Breast epithelium (tissue), 4 donors: Measurements from ENCODE around the gene MX1. TPM values are rescaled to one million over a fixed set of nuclear protein-coding genes. Genes with fewer than 3 reads are reported as not detected.

Experiments
- DNase-seq, 2 donors: peaks; one replicate each; pipeline ENCODE4 v3.0.0-alpha.2; 2019; ENCODE audit warnings: low spot score in 2 of 2
- H3K27ac ChIP-seq, 2 donors: fragments of 200-600 bp; sonication (generic) in 1 of 2; one replicate each; pipeline ENCODE4 v1.5.1; 2016 to 2019; ENCODE audit warnings: mild to moderate bottlenecking in 1 of 2
- H3K27me3 ChIP-seq, 2 donors: fragments of 200-600 bp; sonication (generic) in 1 of 2; one replicate each; pipeline versions ENCODE4 v1.5.1 to v1.6.0; 2017 to 2019; ENCODE audit warnings: control low read depth in 1 of 2, mild to moderate bottlenecking in 1 of 2
- H3K36me3 ChIP-seq: fragments of 200-600 bp; one replicate; pipeline ENCODE4 v1.5.1; 2019
- H3K4me1 ChIP-seq, 2 donors: fragments of 200-600 bp; sonication (generic); one replicate each; pipeline ENCODE4 v1.5.1; 2016 to 2019; ENCODE audit warnings: control low read depth in 1 of 2
- H3K4me3 ChIP-seq, 3 donors: fragments of 200-600 bp; sonication (generic); 1 replicate in 2 of 3; 2 replicates in 1 of 3; pipeline ENCODE4 v1.5.1; 2016 to 2019; ENCODE audit warnings: mild to moderate bottlenecking in 3 of 3, moderate library complexity in 2 of 3
- H3K9me3 ChIP-seq, 2 donors: fragments of 200-600 bp; sonication (generic) in 1 of 2; one replicate each; pipeline ENCODE4 v1.5.1; 2016 to 2019; ENCODE audit warnings: control low read depth in 1 of 2
- POLR2A ChIP-seq: fragments of 450-650 bp; IDR thresholded peaks from one replicate; pipeline ENCODE4 v1.6.1; 2016; ENCODE audit warnings: antibody characterized with exemption, mild to moderate bottlenecking, moderate library complexity
- POLR2AphosphoS5 ChIP-seq, 3 donors: sonication (generic); formaldehyde crosslinking; IDR thresholded peaks; one replicate each; pipeline ENCODE4 v1.6.1; 2017; ENCODE audit warnings: antibody characterized with exemption in 3 of 3
- intact Hi-C: fragments of 100-400 bp; cut with DNase I; formaldehyde crosslinking; loops from one replicate; pipeline ENCODE4 v1.15.1; 2023; ENCODE audit warnings: low total_unique reads
- total RNA-seq, 3 donors: library from RNA; depleted of rRNA; stranded (reverse); fragments of >200 nt; gene quantifications; one replicate each; pipeline ENCODE4 v1.1.0, GENCODE V29; 2016
- TF ChIP-seq, protein P1 (sequence below), 3 donors: fragments of 450-650 bp; IDR thresholded peaks; one replicate each; pipeline ENCODE4 v1.5.1; 2016 to 2017; ENCODE audit warnings: antibody characterized with exemption in 3 of 3, mild to moderate bottlenecking in 3 of 3, moderate library complexity in 3 of 3

Gene MX1
- total RNA-seq, 3 donors from 2014 or later = 13.4 to 23.1 (median 21.8) TPM

DNA sequence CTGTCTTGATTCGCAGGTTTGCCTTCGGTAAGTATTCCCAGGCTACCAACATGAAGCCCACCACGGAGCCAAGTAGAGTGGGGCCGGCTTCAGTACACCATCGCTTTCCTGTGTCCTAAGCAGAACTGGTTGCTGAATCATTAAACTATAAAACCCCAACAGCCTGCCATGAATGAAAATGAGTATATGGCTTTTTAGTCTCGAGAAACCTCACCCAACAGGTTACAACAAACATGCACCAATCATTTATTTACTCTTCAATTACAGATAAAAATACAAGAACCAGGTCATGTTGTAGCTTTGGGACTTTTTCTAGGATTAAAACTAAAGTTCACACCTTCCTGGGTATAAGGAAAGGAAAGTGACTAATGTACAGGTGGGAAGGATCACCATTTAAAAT, 74.3 kb downstream of the MX1 start:
- intact Hi-C loops = no loop called here
- Histone ChIP-seq H3K4me3 (no peak overlapping the region), H3K4me1 (no peaks in the 10 kb centered on the region), H3K9me3 (no peaks in the 10 kb centered on the region), H3K27ac (peak overlapping the region; percentile 61 to 67), H3K36me3 (no peaks in the 10 kb centered on the region), H3K27me3 (no peaks in the 10 kb centered on the region)
- TF ChIP-seq POLR2A (no peak), POLR2AphosphoS5 (IDR thresholded peaks at IDR 0.05) (no peak)
- TF ChIP-seq, protein P1, sequence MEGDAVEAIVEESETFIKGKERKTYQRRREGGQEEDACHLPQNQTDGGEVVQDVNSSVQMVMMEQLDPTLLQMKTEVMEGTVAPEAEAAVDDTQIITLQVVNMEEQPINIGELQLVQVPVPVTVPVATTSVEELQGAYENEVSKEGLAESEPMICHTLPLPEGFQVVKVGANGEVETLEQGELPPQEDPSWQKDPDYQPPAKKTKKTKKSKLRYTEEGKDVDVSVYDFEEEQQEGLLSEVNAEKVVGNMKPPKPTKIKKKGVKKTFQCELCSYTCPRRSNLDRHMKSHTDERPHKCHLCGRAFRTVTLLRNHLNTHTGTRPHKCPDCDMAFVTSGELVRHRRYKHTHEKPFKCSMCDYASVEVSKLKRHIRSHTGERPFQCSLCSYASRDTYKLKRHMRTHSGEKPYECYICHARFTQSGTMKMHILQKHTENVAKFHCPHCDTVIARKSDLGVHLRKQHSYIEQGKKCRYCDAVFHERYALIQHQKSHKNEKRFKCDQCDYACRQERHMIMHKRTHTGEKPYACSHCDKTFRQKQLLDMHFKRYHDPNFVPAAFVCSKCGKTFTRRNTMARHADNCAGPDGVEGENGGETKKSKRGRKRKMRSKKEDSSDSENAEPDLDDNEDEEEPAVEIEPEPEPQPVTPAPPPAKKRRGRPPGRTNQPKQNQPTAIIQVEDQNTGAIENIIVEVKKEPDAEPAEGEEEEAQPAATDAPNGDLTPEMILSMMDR (IDR thresholded peaks at IDR 0.05) = no peak
- no peak for DNase-seq

DNA sequence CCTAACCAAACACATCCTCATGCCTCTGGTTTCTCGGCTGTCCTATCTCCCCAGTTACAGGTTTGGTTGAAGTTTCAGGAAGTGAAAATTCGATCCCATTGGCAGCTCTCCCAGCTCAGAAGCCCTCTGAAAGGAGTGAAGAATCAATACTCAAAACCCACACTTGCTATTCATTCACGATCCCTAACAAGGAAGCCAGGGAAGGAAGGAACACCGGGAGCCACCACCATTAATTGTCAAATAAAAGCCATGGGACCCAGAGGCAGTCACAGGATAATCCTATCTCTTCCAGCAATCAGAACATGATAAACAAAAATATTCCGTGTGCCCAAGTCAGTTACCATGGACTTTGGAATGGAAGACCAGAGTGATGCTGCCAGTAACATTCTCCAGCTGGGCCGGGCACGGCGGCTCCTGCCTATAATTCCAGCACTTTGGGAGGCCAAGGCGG, 74.9 kb downstream of the MX1 start:
- no peak for DNase-seq
- Histone ChIP-seq H3K27ac (peak overlapping the region; percentile 61 to 67), H3K27me3 (peaks cover 0 to 1% of the 10 kb centered on the region in 2 donors), H3K36me3 (no peaks in the 10 kb centered on the region), H3K4me3 (no peak overlapping the region), H3K9me3 (no peaks in the 10 kb centered on the region), H3K4me1 (no peaks in the 10 kb centered on the region)
- intact Hi-C loops = no loop called here
- TF ChIP-seq POLR2AphosphoS5 (IDR thresholded peaks at IDR 0.05) = no peak
- TF ChIP-seq, protein P1 (IDR thresholded peaks at IDR 0.05) = no peak

DNA sequence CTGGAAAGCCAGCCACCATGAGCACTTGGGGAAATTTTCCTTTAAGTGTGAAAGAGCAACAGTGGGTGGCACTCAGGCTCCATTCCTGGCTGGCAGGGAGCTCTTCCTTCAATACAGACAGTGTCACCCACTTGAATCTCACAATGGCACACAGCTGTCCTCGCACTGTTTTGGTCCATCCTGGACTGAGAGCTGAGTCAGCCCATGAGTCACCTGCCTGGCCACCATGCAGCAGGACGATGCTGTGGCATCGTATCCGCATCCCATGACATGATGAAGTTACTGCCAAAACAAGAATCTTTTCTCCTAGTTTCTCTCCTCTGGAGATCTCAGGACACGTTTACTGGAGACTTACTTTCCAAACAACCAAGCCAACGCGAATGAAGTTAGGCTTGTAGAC, 75.9 kb downstream of the MX1 start:
- H3K4me1 ChIP-seq = no peaks in the 10 kb centered on the region
- DNase-seq = peak in 1 of 2 donors; percentile 28
- no peaks in the 10 kb centered on the region for H3K9me3 ChIP-seq
- TF ChIP-seq, protein P1 (IDR thresholded peaks at IDR 0.05) = no peak
- TF ChIP-seq POLR2A = no peak
- intact Hi-C loops = no loop called here
- no peak overlapping the region for H3K4me3 ChIP-seq
- peaks cover 0 to 2% of the 10 kb centered on the region in 2 donors for H3K27me3 ChIP-seq
- peak overlapping the region in 1 of 2 donors; percentile 67 for H3K27ac ChIP-seq
- H3K36me3 ChIP-seq = no peaks in the 10 kb centered on the region

DNA sequence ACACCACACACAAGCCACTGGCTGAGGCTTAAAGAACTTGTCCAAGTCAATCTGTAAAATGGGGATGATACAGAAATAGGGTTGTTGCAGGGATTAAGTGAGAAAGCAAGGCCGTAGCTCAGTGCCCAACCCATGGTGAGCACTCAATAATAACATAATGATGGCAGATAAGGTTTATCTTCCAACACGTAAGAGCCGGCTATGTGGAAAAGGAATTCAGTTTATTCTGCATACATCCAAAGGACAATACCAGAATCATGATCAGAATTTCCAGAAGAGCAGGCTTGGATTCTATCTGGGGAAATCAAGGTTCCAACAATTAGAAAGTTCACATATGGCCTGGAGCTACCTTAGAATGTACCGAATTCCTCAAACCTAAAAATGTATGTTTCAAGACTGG, 77.3 kb downstream of the MX1 start:
- H3K27ac ChIP-seq = peak overlapping the region in 1 of 2 donors; percentile 90
- H3K27me3 ChIP-seq = peaks cover 0 to 10% of the 10 kb centered on the region in 2 donors
- no peak overlapping the region for H3K4me3 ChIP-seq
- no peaks in the 10 kb centered on the region for H3K9me3 ChIP-seq
- H3K36me3 ChIP-seq = no peaks in the 10 kb centered on the region
- TF ChIP-seq POLR2AphosphoS5 (IDR thresholded peaks at IDR 0.05) (no peak), POLR2A (no peak)
- TF ChIP-seq, protein P1 (IDR thresholded peaks at IDR 0.05) = no peak
- intact Hi-C loops = no loop called here
- no peaks in the 10 kb centered on the region for H3K4me1 ChIP-seq
- DNase-seq = no peak

DNA sequence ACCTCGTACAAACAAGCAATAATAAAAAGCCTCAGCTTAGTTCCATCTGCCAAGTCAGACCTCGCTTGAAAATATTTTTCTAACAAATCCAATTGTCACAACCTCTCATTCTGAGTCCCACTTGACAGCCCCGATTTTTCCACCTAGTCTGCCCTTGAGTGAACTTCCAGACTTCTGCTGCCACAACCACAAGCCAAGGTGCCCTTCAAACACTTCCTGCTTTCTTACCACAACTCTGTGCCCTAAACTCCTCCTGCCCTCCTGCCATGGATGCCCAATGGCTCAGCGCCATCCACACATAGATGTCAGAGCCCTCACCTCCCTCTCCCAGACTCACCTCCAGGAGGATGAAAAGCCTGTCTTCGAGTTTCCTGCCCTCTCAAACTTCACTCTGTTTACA, 78.0 kb downstream of the MX1 start:
- intact Hi-C loops = no loop called here
- H3K27me3 ChIP-seq = peaks cover 0 to 10% of the 10 kb centered on the region in 2 donors
- no peaks in the 10 kb centered on the region for H3K4me1 ChIP-seq
- TF ChIP-seq, protein P1 (IDR thresholded peaks at IDR 0.05) = no peak
- TF ChIP-seq POLR2A = no peak
- TF ChIP-seq POLR2AphosphoS5 (IDR thresholded peaks at IDR 0.05) = no peak
- H3K36me3 ChIP-seq = no peaks in the 10 kb centered on the region
- no peak for DNase-seq
- H3K27ac ChIP-seq = peak overlapping the region; percentile 8 to 90
- no peak overlapping the region for H3K4me3 ChIP-seq
- no peaks in the 10 kb centered on the region for H3K9me3 ChIP-seq
